Hematopoietic multipotent progenitor cell treated with erythropoietin and hydrocortisone succinate and interleukin-3 and kit ligand, for 8 days (in vitro differentiated cells): Measurements from ENCODE around the gene DUS1L.
A peak's percentile ranks its signal among the peaks of the same experiment; 100 is the strongest.

Experiments
- DNase-seq: peaks from one replicate; pipeline ENCODE4 v3.0.0-alpha.2; 2015

The DUS1L gene

DNA sequence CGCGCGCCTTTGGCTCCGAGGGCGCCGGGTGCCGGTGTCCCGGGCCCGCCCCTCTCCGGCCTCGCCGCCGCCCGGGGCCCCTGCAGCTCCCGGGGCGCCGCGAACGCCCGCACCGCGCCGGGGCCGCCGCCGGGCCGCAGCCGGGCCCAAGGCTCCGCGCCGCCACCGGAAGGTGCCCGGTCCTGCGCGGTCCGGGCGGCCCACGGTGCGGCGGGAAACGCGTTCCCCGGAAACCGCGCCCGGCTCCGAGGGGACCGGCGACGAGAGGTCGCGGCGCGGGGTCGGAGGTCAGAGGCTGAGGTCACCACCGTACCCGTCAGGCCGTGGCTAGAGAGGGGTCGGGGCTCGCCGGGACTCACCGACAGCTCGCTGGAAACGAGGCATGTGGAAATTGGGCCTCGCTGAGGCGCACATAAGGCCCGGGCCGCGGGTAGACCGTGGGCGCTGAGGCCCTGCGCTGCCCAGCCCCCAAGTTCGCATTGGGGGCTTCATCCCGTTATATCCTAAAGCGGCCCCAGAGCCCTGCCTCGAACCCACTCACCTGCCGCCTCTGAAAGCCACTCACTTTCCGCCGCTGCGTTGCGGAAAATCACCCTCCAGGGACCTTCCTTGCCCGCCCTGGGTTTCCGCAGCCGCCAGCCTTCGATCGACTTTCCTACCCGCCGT is at the start of gene DUS1L:
Gene DUS1L, minus strand, starts transcription at position 167 of the 666 bp plus-strand sequence. CDS start 745 bp downstream, outside the sequence.
- peak; percentile 55 for DNase-seq

- no peak for DNase-seq
These were observed 49.3 kb upstream of the DUS1L start for GRCh38 chr17:82114872-82115271.

GRCh38 chr17:82114447-82114846 is 48.8 kb upstream of the DUS1L start:
- DNase-seq = no peak

- DNase-seq = no peak
These were observed 48.3 kb upstream of the DUS1L start for GRCh38 chr17:82113941-82114340.

DNA sequence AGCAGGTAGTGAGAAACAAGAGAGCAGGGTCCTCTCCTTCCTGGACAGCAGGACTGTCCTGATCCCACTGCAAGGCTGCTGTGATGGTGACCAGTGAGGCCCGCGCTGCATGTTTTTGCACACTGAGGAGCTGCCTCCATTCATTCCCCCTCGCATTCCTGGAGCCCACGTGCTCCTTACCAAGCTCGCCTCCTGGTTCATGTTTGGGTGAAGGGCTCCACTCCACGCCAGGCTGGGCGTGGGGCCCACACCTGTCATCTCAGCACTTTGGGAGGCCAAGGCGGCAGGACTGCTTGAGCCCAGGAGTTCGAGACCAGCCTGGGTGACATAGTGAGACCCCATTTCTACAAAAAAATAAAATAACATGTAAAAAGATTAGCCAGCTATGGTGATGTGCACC is 47.8 kb upstream of the DUS1L start:
- no peak for DNase-seq

GRCh38 chr17:82112914-82113311 is 47.3 kb upstream of the DUS1L start:
- DNase-seq = no peak

- no peak for DNase-seq
These were observed 46.7 kb upstream of the DUS1L start for GRCh38 chr17:82112181-82112913.

DNA sequence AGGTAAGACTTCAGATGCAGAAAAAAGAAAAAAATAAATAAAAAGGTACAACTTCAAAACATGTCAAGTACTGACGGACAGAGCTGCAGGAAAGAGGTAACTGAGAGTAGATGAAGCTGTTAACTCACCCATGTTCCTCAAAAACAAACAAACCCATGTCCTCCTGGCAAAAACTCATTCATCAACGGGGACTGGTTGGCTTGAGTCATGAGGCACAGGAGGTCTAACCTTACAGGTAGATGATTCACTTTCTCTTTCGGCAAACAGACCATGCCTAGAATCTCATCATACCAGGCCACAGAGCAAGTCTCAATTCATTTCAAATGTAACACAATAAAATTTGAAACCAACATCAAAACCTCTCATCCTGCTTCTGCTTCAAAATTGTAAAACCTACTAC is 44.7 kb upstream of the DUS1L start:
- no peak for DNase-seq

- no peak for DNase-seq
These were observed 43.4 kb upstream of the DUS1L start for GRCh38 chr17:82108961-82109475.

- no peak for DNase-seq
These were observed 42.9 kb upstream of the DUS1L start for GRCh38 chr17:82108496-82108945.

- DNase-seq = no peak
These were observed 42.4 kb upstream of the DUS1L start for GRCh38 chr17:82108038-82108437.

- DNase-seq = peak; percentile 31
These were observed 41.8 kb upstream of the DUS1L start for GRCh38 chr17:82107341-82107860.

GRCh38 chr17:82106688-82107305 is 41.2 kb upstream of the DUS1L start:
- no peak for DNase-seq

- peak; percentile 87 for DNase-seq
These were observed 40.5 kb upstream of the DUS1L start for GRCh38 chr17:82105882-82106687.

GRCh38 chr17:82105417-82105881 is 39.8 kb upstream of the DUS1L start:
- DNase-seq = no peak

GRCh38 chr17:82104797-82105416 is 39.3 kb upstream of the DUS1L start:
- DNase-seq = no peak

DNA sequence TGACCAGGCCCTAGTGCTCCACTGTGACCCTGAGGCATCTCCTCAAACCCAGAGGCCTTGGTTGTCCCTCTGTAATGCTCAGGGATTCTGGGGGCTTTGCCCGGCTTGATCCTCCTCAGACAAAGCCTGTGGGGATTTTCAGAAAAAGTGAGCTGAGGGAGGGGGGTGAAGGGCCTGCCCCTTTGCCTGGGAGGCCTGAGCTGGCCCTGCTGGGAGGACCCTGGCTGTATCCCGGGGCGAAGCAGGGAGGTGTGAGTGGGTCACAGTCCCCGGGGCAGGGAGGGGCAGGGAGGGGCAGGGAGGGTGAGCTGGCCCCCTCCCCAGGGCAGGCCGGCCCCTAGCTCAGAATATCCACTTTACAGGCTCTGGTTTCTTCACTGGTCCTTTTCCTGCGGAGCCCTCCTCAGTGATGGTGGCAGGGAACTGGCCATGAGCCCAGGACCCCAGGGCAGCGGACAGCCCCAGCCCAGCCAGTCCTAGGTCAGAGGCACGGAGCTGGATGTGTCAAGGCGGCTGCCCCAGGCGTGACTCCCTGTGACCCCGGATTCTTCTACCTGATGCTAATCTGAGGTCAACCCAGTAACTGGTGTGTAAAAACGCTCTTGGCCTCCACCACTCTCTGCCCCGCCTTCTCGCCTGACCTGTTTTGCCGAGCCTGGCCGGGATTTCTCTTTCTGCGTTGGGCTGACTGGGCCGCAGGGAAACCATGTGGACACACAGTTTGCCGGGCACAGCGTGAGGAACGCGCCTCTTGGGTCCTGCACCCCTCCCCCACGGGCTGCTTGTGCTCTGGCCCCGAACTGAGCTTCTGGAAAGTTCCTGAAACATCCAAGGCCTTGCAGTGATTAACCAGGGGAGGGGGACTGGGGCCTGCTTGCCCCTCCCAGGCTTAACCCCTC is 38.2 kb upstream of the DUS1L start:
- DNase-seq = no peak

GRCh38 chr17:82101767-82102679 is 36.4 kb upstream of the DUS1L start:
- DNase-seq = no peak

GRCh38 chr17:82101301-82101715 is 35.7 kb upstream of the DUS1L start:
- DNase-seq = peak; percentile 42
